HG03060 (cell line): Measurements from ENCODE around the gene WFDC10A.
"Not testable (repeated sequence)": the region's sequence is repeated elsewhere in the genome, so short reads cannot be mapped to it uniquely, and the experiment has no call there.

Experiments used
- ATAC-seq: cut with Tn5 transposase; IDR thresholded peaks from one replicate; pipeline ENCODE4 v1.9.1; 2021; ENCODE audit warnings: low read depth, moderate number of reproducible peaks; ENCODE audit not compliant: unreplicated experiment

Gene WFDC10A

DNA sequence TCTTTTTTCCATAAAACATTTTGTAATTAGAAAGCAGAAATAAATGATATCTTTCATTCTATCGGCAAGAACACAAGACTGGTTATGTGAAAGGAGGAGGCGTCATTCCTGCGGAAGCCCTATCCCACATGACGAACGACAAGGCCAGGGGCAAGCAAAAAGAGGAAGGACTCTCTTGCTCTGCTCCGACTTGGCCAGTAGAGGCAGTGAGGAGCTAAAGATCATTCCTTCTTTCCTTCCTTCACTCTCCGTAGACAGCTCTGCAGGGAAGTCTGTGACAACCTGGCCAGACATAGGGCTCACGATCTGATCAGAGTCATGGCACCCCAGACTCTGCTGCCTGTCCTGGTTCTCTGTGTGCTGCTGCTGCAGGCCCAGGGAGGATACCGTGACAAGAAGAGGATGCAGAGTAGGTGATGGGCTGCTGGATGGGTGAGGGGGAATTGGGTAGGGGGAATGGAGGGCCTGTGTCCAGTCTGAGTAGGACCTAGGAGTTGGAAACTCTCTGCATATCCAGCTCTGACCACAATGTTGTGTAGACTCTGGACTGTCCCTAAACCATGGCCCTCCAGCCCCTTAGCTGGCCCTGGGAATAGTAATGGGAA lies at the start of gene WFDC10A:
Gene WFDC10A (plus strand): TSS at position 244 of the 605 bp plus-strand sequence. CDS start 75 bp downstream, at position 319.
- ATAC-seq = no peak

DNA sequence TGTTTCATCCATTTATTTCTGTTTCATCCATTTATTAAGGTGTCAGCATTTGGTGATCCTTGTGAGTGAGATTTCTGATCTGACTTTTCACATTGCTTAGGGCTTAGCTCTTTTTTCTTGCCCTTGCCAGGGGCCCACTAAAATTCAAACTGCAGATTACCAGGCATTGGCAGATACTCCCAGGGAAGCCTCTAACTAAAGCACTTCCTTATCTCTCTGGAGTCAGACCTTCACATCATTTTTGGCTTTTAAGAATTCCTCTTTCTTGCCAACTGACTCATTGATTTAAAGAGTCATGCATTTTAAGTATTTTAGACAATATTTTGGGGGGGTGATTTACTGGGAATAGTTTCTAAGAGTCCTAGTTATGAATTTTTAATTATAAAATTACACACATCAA lies 47.8 kb upstream of the WFDC10A start:
- ATAC-seq = no peak

DNA sequence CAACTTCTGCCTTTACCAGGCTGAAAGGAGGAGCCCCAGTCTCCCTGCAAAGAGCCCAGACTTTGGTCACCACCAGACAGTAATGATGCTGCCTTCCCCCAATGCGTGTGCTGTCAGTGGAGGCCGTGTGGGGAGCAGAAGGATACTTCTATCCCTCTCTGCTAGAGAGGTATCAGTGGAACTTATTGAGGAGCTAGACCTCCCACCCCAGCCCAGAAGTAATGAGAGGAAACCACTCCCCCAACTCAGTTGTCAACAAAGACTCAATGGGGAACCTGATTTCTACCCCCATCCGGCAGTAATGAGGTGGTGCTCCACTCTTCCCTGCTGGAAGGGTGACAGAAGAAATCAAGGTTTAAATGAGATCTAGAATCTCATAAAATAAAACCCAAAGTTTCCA lies 46.0 kb upstream of the WFDC10A start:
- no peak for ATAC-seq

DNA sequence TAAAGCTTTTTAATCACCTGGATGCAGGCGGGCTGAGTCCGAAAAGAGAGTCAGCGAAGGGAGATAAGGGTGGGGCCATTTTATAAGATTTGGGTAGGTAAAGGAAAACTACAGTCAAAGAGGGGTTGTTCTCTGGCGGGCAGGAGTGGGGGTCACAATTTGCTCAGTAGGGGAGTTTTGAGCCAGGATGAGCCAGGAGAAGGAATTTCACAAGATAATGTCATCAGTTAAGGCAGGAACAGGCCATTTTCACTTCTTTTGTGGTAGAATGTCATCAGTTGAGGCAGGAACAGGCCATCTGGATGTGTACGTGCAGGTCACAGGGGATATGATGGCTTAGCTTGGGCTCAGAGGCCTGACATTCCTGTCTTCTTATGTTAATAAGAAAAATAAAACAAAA lies 45.2 kb upstream of the WFDC10A start:
- ATAC-seq = not testable (repeated sequence)

DNA sequence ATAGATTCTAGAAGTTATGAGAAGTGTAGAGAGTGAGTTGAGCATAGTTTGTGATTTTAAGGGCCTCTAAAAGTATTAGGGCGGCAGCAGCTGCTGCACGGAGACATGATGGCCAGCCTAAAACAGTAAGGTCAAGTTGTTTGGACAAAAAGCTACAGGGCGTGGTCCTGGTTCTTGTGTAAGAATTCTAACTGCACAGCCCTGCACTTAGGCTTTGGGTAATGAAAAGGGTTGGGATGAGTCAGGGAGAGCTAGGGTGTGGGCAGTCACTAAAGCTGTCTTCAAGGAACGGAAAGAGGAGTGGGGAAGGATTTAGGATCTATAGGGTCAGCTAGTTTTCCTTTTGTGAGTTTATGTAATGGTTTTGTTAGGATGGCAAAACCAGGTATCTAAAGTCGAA lies 43.6 kb upstream of the WFDC10A start:
- not testable (repeated sequence) for ATAC-seq

DNA sequence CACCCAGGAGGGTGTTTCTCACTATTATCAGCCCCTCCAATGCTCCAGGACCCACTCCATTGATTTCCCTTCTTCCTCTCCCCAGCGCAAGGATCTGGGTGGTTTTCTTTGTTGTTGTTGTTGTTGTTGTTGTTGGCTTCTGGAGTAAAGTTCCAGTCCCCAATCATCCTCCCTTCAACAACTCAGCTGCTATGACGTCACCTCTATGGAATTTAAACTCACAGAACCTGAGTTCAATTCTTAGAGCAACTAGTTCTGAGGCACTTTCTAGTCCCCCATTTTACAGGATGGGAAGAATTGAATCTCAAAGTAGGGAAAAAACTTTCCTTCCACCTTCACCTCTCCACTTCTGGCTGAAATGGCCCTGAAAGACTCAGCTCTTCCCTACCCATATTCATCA lies 40.7 kb upstream of the WFDC10A start:
- ATAC-seq = no peak

DNA sequence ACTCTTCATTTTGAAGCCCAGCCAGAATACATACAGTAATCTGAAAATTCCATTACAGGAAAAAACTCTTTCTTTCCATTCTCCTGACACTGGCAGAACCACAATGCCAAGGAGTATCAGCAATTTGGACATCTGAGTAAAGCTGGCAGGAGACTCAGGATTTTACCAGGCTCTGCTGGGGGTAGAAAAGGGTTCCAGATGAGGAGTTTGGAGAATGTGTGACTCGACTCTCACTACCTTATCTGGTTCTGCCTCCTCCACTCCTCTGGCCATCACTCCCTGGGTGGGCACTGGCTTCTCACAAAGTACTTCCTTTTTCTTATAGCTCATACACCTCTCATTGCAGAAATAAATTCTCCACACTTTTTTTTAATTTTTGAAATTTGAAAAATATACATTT lies 39.8 kb upstream of the WFDC10A start:
- ATAC-seq = no peak

DNA sequence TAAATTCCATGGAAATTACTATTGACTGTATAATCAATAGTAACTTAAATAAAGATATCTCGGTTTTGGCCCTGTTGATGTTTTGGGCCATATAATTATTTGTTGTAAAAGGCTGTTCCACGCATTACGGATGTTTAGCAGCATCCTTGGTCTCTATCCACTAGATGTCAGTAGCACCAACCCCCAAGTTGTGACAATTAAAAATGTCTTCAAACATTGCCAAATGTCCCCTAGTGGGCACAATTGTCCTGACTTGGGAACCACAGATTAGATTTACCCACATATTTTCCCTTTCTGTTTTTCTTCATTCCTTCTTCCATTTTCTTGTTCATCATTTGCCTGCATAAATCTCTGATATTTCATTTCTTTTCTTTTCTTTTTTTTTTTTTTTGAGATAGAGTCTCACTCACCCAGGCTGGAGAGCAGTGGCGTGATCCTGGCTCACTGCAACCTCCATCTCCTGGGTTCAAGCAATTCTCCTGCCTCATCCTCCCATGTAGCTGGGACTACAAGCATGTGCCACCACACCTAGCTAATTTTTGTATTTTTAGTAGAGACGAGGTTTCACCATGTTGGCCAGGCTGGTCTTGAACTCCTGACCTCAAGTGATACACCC lies 36.9 kb upstream of the WFDC10A start:
- ATAC-seq = no peak

DNA sequence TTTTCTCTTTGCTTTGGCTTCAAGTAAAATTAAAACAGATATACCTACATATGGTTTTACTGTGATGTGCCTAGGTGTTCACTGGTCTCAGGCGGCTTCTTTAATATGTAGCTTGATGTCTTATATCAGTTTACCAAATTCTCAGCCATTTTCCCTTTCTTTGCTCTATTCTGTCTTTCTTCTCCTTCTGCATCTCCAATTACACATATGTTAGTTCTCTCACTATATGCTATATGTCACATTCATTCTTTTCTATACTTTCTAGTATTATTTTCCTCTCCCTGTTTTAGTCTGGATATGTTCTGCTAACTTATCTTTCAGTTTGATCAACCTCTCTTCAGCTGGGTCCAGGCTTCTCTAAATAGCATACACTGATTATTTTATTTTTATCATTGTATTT lies 36.0 kb upstream of the WFDC10A start:
- no peak for ATAC-seq

DNA sequence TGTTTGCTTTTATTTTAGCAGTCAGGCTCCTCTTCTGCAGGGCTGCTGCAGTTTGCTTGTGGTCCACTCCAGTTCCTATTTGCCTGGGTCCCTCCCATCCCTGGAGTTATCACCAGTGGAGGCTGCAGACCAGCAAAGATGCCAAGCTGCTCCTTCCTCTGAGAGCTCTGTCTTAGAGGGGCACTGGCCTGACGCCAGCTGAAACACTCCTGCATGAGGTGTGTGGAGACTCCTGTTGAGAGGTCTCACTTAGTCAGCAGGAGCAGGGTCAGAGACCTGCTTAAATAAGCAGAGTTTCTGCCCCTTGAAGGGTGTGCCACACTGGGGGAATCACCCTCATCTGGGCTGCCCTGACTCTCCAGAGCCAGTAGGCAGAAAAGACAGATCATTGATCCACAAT lies 34.3 kb upstream of the WFDC10A start:
- no peak for ATAC-seq

DNA sequence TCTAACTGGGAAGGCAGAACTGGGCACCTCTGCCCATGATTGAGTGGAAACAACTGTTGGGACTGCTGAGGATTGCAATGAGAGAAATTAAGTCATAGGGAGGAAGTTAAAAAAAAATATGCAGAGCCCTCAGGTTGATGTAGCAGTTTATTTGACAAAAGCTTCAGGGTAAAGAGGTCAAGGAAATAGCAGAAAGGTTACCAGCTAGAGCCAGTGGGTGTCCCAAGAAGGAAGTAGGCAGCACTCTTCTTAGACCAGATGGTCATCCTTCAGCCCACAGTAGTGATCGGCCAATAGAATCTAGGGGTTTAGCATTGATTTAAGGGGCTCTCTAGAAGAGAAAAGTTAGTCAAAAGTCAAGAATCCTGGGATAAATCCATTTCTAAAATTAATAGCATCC lies 21.7 kb upstream of the WFDC10A start:
- ATAC-seq = no peak

DNA sequence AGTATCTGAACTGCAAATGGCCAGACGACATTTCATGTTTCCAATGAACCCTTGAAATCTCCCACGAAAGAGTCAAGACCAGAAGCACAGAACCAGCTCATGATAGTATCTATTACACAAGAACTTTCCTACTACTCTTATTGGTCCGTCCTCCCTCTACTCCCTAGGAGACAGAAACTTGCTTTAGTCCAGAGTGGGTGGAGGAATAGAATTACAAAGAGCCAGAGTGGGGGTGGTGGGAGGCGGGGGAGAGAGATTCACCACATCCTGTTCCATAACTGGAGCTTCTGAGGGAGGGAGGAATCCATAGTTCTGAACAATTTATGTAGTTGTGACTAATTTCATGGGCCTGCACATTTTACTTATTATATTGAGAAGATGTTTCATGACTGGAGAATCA lies 18.5 kb upstream of the WFDC10A start:
- ATAC-seq = no peak

DNA sequence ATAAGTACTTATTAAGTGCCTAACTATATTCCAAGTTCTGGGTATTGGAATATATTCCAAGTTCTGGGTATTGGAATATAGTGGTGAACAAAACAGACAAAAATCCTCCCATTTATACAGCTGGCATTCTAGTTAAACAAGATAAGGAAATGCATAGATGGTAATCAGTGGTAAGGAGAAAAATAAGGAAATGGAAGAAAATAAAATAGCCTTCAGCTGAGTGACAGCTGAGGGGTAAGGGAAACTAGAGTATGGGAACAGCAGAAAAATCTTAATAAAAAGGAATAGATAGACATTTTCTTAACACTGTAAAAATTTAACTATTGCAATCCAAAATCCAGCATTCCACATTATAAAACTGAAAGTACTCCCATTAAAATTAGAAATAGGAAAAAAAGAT lies 17.2 kb upstream of the WFDC10A start:
- no peak for ATAC-seq

DNA sequence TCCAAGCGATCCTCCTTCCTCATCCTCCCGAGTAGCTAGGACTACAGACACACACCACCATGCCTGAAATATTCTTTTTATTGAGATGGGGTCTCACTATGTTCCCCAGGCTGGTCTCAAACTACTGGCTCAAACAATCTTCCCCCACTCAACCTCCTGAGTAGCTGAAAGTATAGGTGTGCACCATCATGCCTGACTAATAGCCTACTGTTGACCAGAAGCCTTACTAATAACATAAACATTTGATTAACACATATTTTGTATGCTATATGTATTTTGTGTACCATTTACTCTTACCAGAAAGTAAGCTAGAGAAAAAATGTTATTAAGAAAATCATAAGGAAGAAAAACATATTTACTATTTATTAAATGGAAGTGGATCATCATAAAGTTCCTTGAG lies 11.9 kb upstream of the WFDC10A start:
- no peak for ATAC-seq

DNA sequence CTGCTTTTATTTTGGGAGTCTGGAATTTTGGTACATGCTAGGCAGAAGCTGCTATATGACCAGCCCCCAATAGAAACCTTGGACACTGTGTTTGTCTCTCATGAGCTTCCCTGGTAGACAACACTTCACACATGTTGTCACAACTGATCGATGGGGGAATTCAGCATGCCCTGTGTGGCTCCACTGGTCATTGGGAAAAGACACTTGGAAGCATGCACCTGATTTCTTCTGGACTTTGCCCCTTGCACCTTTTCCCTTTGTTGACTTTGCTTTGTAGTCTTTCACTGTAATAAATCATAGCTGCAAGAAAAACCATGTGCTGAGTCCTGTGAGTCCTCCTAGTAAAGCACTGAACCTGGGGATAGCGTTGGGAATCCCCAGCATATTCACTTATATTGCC lies 7.9 kb upstream of the WFDC10A start:
- ATAC-seq = no peak

DNA sequence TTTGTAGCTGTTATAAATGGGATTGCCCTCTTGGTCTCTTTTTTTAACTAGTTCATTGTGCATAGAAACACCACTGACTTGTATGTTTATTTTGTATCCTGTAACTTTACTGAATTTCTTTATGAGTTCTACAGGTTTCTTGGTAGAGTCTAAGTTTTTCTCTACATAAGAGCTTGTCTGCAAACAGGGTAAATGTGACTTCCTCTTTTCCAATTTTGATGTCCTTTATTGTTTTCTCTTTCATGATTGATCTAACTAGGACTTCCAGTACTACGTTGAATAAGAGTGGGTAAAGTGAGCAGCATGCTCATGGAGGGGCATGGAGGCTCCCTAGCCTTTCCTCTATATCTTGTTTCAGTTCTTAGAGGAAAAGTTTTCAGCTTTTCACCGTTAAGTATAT lies 3.0 kb upstream of the WFDC10A start:
- ATAC-seq = no peak

DNA sequence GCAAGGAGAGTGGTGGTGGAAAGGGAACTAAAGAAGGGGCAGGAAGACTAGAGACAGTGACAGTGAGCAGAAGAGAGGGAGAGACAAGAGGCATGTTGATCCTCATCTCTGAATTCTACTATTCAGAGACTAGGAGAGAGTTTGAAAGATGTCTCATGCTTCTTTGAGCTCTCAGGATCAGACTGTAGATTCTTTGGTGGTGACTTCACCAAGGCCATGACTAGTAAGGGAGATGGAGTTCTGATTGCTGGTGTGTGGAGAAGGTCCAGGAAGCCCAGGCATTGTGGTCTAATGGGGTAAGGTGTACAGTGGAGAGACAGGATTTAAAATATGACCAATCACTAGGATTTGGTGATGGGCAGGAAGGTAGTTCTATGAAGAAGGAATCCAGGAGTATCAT lies 832 bp downstream of the WFDC10A start:
- ATAC-seq = no peak

DNA sequence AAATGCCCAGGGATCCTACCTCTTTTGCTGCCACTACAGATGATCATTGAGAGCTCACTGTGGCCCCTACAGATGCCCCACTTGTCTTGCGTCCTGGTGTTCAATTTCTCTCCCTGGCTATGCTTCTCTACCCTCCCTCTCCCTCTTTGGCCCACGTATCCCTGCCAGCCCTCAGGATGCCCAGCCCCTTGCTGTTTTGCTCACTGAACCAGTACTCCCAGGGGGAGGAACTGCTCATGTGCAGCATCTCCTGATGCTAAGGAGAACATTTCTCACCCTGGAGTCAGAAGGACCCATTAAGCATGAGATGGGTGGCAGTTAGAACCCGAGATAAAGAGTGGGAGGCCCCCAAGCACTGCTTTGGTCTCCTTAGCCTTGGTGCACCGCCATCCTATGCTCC lies 1.6 kb downstream of the WFDC10A start, which contains the start of gene WFDC9:
Gene WFDC9 (minus strand): TSS at position 101 of the 400 bp plus-strand sequence. CDS start 21,103 bp downstream, outside the sequence.
- ATAC-seq = no peak

DNA sequence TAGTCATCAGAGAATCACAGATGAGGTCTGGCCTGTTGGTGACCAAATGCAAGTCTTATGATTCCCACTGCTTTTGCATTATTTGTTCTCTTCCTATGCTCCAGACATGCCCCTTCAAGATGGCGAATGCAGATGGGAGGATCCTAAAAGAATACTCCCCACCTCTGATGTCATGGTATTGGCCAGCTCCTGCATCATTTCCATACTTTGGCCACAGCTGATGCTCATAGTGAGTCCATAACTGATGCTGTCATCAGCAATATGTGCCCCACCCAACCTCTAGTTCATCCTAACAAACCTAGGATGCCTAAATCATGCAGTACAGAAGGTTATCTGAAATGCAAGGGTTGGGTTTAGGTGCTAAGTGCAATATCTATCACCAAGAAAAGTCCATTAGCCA lies 7.0 kb downstream of the WFDC10A start:
- ATAC-seq = no peak

DNA sequence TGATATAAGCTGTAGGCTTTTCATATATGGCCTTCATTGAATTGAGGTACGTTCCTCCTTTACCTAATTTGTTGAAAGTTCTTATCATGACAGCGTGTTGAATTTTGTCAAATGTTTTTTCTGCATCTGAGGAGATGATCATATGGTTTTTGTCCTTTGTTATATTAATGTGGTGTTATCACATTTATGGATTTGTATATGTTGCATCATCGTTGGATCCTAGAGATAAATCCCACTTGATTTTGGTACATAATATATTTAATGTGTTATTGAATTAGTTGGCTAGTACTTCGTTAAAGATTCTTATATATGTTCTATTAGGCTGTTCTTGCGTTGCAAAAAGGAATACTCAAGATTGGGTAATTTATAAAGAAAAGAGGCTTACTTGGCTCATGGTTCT lies 10.1 kb downstream of the WFDC10A start:
- ATAC-seq = no peak

DNA sequence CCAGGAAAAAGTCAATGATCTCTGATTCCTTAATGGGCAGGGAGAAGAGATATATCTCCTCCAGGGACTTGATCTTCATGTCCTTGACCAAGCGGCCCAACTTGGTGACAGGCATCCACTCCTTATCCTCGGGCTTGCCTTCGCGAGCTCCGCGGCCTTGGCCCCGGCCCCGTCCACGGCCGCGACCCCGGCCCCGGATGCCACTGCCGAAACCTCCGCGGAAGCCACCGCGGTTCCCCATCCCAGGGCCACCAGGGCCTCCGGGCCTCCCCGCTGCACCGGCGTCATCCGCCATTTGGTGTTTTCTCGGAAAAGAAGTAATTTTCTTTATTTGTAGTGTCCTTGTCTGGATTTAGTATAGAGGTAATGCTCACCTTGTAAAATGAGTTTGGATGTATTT lies 11.5 kb downstream of the WFDC10A start:
- ATAC-seq = not testable (repeated sequence)

DNA sequence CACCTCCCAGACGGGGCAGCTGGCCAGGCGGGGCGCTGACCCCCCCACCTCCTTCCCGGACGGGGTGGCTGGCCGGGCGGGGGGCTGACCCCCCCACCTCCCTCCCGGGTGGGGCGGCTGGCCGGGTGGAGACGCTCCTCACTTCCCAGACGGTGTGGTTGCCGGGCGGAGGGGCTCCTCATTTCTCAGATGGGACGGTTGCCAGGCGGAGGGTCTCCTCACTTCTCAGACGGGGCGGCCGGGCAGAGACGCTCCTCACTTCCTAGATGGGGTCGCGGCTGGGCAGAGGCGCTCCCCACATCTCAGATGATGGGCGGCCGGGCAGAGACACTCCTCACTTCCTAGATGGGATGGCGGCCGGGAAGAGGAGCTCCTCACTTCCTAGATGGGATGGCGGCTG lies 16.3 kb downstream of the WFDC10A start:
- not testable (repeated sequence) for ATAC-seq

DNA sequence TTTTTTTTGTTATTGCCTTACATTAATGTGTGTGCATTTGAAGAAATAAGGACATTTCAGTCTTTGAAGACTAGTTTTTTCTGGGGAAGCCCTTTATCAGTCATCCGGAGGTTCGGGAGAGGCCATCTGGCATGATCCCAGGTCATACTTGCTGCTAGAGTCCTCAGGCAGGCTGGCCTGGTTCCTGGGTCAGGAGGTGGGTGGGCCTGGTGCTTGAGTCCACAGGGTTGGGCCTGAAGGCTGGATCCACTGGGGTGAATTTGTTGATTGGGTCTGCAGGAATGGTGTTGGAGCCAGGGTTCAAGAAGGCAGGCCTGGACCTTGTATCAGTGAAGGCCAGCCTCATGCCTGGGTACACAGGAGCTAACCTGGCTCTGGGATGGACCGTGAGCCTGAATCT lies 17.3 kb downstream of the WFDC10A start:
- no peak for ATAC-seq
